GM23338 (cell line): ENCODE results near the gene SF3B3. TPM values are rescaled to one million over a fixed set of nuclear protein-coding genes. Genes with fewer than 3 reads are reported as not detected.
"Not testable (repeated sequence)": the region's sequence is repeated elsewhere in the genome, so short reads cannot be mapped to it uniquely, and the experiment has no call there.

Experiments
- ATAC-seq: fragments of 200-7000 bp; cut with Tn5 transposase; 3 replicates; pipeline ENCODE4 v1.9.1; 2020
- DNase-seq: peaks from one replicate; pipeline ENCODE4 v3.0.0-alpha.2; 2015; ENCODE audit warnings: low spot score
- H2AFZ ChIP-seq: fragments of 200-600 bp; sonication (generic); 2 replicates; pipeline ENCODE4 v1.8.0; 2016; ENCODE audit warnings: antibody characterized with exemption, mild to moderate bottlenecking, moderate library complexity
- H3F3A ChIP-seq: fragments of 200-600 bp; sonication (generic); replicated peaks from 2 replicates; pipeline ENCODE4 v1.8.0; 2017; ENCODE audit warnings: antibody characterized with exemption, mixed run types, low read depth
- H3K27ac ChIP-seq: fragments of 200-600 bp; sonication (generic); 2 replicates; pipeline ENCODE4 v1.6.1; 2016; ENCODE audit warnings: low read depth
- H3K27me3 ChIP-seq: fragments of 200-600 bp; sonication (generic); 2 replicates; pipeline ENCODE4 v1.8.0; 2016; ENCODE audit warnings: mild to moderate bottlenecking, mixed run types, moderate library complexity; ENCODE audit not compliant: insufficient read depth
- H3K36me3 ChIP-seq: fragments of 200-600 bp; sonication (generic); 2 replicates; pipeline ENCODE4 v1.8.0; 2016; ENCODE audit warnings: mild to moderate bottlenecking; ENCODE audit not compliant: insufficient read depth
- H3K4me1 ChIP-seq: fragments of 200-600 bp; sonication (generic); 2 replicates; pipeline ENCODE4 v1.8.0; 2016; ENCODE audit warnings: mild to moderate bottlenecking, moderate library complexity; ENCODE audit not compliant: insufficient read depth
- H3K4me2 ChIP-seq: fragments of 200-600 bp; sonication (generic); 2 replicates; pipeline ENCODE4 v1.7.1; 2017; ENCODE audit warnings: mixed run types
- H3K4me3 ChIP-seq: fragments of 200-600 bp; sonication (generic); 2 replicates; pipeline ENCODE4 v1.6.1; 2016; ENCODE audit warnings: mixed run types
- H3K79me2 ChIP-seq: fragments of 200-600 bp; sonication (generic); replicated peaks from 2 replicates; pipeline ENCODE4 v1.8.0; 2017; ENCODE audit warnings: mild to moderate bottlenecking; ENCODE audit not compliant: insufficient read depth
- H3K9me2 ChIP-seq: fragments of 200-600 bp; sonication (generic); 2 replicates; pipeline ENCODE4 v1.8.0; 2017; ENCODE audit not compliant: insufficient read depth
- H4K20me1 ChIP-seq: fragments of 200-600 bp; sonication (generic); replicated peaks from 2 replicates; pipeline ENCODE4 v1.8.0; 2017; ENCODE audit warnings: mild to moderate bottlenecking; ENCODE audit not compliant: insufficient read depth
- H3K27ac Mint-ChIP-seq: 2 replicates; pipeline ENCODE4 v1.8.0; 2020; ENCODE audit warnings: inconsistent platforms, mild to moderate bottlenecking, moderate library complexity, mixed read lengths
- H3K27me3 Mint-ChIP-seq: 3 replicates; pipeline ENCODE4 v1.8.0; 2022; ENCODE audit warnings: low read depth, mild to moderate bottlenecking, moderate library complexity, mixed read lengths, inconsistent platforms; ENCODE audit not compliant: insufficient read depth, poor library complexity
- H3K36me3 Mint-ChIP-seq: 3 replicates; pipeline ENCODE4 v1.8.0; 2021; ENCODE audit warnings: low read depth, mild to moderate bottlenecking, inconsistent platforms, moderate library complexity, mixed read lengths
- H3K4me1 Mint-ChIP-seq: 3 replicates; pipeline ENCODE4 v1.8.0; 2020; ENCODE audit warnings: mild to moderate bottlenecking, inconsistent platforms, mixed read lengths
- H3K4me3 Mint-ChIP-seq: 3 replicates; pipeline ENCODE4 v1.8.0; 2021; ENCODE audit warnings: moderate library complexity, mild to moderate bottlenecking, inconsistent platforms, mixed read lengths
- H3K9me3 Mint-ChIP-seq: 3 replicates; pipeline ENCODE4 v1.8.0; 2020; ENCODE audit warnings: moderate library complexity, mild to moderate bottlenecking, inconsistent platforms, mixed read lengths
- CREB1 ChIP-seq: fragments of 250-450 bp; sonication (Bioruptor Pico); IDR thresholded peaks from 2 replicates; pipeline ENCODE4 v1.5.0; 2020; ENCODE audit warnings: low read depth, mild to moderate bottlenecking, moderate library complexity
- NANOG ChIP-seq: IDR thresholded peaks from 2 replicates; pipeline ENCODE4 v1.6.1; 2016; ENCODE audit warnings: antibody characterized with exemption, borderline replicate concordance
- ZNF331 ChIP-seq: fragments of 250-450 bp; sonication (Bioruptor Pico); IDR thresholded peaks from 2 replicates; pipeline ENCODE4 v1.5.0; 2020; ENCODE audit warnings: low read depth, mild to moderate bottlenecking, moderate library complexity
- polyA plus RNA-seq: library from polyadenylated mRNA; unstranded; fragments of >200 nt; fragmentation: Nextera tagmentation; extraction: Ambion mirVana; gene quantifications from 2 replicates; pipeline ENCODE4 v1.2.1, GENCODE V29; 2016
- total RNA-seq: library from RNA; depleted of rRNA; stranded (reverse); fragments of >200 nt; shearing (Covaris generic); gene quantifications from 2 replicates; pipeline ENCODE4 v1.2.3, GENCODE V29; 2014
- TF ChIP-seq, protein P1 (sequence below): IDR thresholded peaks from one replicate; pipeline ENCODE4 v1.6.1; 2018; ENCODE audit warnings: antibody characterized with exemption; ENCODE audit not compliant: unreplicated experiment
- TF ChIP-seq, protein P2 (sequence below): fragments of 250-450 bp; sonication (Bioruptor Pico); IDR thresholded peaks from 2 replicates; pipeline ENCODE4 v1.5.0; 2020; ENCODE audit warnings: mild to moderate bottlenecking, moderate library complexity

The SF3B3 gene
- total and polyA plus RNA-seq, 2 experiments from 2014 or later = 202 to 289 TPM

DNA sequence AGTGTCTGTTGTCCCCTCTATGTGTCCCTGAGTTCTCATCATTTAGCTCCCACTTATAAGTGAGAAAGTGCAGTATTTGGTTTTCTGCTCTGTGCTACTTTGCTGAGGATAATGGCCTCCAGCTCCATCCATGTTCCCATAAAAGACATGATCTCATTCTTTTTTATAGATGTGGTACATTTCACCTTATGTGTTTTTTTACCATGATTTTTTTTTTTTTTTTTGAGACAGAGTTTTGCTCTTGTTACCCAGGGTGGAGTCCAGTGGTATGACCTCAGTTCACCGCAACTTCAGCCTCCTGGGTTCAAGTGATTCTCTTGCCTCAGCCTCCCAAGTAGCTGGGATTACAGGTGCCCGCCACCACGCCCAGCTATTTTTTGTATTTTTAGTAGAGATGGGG lies 65.8 kb downstream of the SF3B3 start:
- H4K20me1 ChIP-seq, H3K4me3 ChIP-seq, H3K4me1 Mint-ChIP-seq, H3K27me3 ChIP-seq, H3F3A ChIP-seq, DNase-seq, H3K4me1 ChIP-seq, H3K9me2 ChIP-seq, H3K27ac Mint-ChIP-seq, H3K79me2 ChIP-seq, H3K27ac ChIP-seq, H3K36me3 ChIP-seq, ATAC-seq, H3K27me3 Mint-ChIP-seq, H3K9me3 Mint-ChIP-seq, H3K36me3 Mint-ChIP-seq, H3K4me2 ChIP-seq, H3K4me3 Mint-ChIP-seq: not testable (repeated sequence)
- peak overlapping the region; percentile 94; the same call in 1 of the 2 replicates for H2AFZ ChIP-seq

DNA sequence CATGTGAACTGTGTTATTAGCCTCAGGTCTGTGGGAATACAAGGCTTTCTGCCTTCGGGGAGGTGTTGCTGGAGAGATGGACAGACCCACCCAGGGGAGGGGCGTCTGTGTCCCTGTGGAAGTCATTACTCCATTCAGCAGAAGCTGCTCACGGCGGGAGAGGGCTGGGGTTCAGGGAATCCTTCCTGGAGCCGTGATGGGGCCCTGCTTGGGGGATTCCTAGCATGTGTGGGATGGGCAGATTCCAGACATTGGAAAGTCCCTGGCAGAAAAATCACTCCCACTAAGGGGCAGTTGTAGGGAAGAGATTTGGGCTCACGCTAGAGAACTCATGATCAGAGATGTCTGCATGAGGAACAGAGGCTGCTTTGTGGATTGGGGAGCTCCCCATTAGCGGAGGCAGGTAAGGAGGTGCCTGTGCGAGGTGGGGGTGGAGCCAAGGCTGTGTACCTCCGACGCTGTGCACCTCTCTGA lies 66.4 kb downstream of the SF3B3 start:
- TF ChIP-seq, protein P1, sequence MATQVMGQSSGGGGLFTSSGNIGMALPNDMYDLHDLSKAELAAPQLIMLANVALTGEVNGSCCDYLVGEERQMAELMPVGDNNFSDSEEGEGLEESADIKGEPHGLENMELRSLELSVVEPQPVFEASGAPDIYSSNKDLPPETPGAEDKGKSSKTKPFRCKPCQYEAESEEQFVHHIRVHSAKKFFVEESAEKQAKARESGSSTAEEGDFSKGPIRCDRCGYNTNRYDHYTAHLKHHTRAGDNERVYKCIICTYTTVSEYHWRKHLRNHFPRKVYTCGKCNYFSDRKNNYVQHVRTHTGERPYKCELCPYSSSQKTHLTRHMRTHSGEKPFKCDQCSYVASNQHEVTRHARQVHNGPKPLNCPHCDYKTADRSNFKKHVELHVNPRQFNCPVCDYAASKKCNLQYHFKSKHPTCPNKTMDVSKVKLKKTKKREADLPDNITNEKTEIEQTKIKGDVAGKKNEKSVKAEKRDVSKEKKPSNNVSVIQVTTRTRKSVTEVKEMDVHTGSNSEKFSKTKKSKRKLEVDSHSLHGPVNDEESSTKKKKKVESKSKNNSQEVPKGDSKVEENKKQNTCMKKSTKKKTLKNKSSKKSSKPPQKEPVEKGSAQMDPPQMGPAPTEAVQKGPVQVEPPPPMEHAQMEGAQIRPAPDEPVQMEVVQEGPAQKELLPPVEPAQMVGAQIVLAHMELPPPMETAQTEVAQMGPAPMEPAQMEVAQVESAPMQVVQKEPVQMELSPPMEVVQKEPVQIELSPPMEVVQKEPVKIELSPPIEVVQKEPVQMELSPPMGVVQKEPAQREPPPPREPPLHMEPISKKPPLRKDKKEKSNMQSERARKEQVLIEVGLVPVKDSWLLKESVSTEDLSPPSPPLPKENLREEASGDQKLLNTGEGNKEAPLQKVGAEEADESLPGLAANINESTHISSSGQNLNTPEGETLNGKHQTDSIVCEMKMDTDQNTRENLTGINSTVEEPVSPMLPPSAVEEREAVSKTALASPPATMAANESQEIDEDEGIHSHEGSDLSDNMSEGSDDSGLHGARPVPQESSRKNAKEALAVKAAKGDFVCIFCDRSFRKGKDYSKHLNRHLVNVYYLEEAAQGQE = no peak
- TF ChIP-seq CREB1 = no peak
- TF ChIP-seq ZNF331 = no peak
- no peak for TF ChIP-seq NANOG
- TF ChIP-seq, protein P2, sequence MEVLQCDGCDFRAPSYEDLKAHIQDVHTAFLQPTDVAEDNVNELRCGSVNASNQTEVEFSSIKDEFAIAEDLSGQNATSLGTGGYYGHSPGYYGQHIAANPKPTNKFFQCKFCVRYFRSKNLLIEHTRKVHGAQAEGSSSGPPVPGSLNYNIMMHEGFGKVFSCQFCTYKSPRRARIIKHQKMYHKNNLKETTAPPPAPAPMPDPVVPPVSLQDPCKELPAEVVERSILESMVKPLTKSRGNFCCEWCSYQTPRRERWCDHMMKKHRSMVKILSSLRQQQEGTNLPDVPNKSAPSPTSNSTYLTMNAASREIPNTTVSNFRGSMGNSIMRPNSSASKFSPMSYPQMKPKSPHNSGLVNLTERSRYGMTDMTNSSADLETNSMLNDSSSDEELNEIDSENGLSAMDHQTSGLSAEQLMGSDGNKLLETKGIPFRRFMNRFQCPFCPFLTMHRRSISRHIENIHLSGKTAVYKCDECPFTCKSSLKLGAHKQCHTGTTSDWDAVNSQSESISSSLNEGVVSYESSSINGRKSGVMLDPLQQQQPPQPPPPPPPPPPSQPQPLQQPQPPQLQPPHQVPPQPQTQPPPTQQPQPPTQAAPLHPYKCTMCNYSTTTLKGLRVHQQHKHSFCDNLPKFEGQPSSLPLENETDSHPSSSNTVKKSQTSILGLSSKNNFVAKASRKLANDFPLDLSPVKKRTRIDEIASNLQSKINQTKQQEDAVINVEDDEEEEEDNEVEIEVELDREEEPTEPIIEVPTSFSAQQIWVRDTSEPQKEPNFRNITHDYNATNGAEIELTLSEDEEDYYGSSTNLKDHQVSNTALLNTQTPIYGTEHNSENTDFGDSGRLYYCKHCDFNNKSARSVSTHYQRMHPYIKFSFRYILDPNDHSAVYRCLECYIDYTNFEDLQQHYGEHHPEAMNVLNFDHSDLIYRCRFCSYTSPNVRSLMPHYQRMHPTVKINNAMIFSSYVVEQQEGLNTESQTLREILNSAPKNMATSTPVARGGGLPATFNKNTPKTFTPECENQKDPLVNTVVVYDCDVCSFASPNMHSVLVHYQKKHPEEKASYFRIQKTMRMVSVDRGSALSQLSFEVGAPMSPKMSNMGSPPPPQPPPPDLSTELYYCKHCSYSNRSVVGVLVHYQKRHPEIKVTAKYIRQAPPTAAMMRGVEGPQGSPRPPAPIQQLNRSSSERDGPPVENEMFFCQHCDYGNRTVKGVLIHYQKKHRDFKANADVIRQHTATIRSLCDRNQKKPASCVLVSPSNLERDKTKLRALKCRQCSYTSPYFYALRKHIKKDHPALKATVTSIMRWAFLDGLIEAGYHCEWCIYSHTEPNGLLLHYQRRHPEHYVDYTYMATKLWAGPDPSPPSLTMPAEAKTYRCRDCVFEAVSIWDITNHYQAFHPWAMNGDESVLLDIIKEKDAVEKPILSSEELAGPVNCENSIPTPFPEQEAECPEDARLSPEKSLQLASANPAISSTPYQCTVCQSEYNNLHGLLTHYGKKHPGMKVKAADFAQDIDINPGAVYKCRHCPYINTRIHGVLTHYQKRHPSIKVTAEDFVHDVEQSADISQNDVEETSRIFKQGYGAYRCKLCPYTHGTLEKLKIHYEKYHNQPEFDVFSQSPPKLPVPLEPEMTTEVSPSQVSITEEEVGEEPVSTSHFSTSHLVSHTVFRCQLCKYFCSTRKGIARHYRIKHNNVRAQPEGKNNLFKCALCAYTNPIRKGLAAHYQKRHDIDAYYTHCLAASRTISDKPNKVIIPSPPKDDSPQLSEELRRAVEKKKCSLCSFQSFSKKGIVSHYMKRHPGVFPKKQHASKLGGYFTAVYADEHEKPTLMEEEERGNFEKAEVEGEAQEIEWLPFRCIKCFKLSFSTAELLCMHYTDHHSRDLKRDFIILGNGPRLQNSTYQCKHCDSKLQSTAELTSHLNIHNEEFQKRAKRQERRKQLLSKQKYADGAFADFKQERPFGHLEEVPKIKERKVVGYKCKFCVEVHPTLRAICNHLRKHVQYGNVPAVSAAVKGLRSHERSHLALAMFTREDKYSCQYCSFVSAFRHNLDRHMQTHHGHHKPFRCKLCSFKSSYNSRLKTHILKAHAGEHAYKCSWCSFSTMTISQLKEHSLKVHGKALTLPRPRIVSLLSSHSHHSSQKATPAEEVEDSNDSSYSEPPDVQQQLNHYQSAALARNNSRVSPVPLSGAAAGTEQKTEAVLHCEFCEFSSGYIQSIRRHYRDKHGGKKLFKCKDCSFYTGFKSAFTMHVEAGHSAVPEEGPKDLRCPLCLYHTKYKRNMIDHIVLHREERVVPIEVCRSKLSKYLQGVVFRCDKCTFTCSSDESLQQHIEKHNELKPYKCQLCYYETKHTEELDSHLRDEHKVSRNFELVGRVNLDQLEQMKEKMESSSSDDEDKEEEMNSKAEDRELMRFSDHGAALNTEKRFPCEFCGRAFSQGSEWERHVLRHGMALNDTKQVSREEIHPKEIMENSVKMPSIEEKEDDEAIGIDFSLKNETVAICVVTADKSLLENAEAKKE (CRISPR knock-in tag) = no peak
- no peak overlapping the region for H3K27ac Mint-ChIP-seq
- H3K4me1 Mint-ChIP-seq = peaks cover 7% of the 10 kb centered on the region
- no peaks in the 10 kb centered on the region; the same call in 2 of the 3 replicates for H3K36me3 Mint-ChIP-seq
- DNase-seq = peak; percentile 45
- H3K36me3 ChIP-seq = no peaks in the 10 kb centered on the region
- H3K9me3 Mint-ChIP-seq = no peaks in the 10 kb centered on the region
- H3K27me3 ChIP-seq = no peaks in the 10 kb centered on the region
- H3K79me2 ChIP-seq = no peaks in the 10 kb centered on the region
- peaks cover 7% of the 10 kb centered on the region; the same call in 1 of the 2 replicates for H3K4me1 ChIP-seq
- H3K4me3 Mint-ChIP-seq = no peak overlapping the region
- no peaks in the 10 kb centered on the region for H3F3A ChIP-seq
- ATAC-seq = peak; percentile 75
- peak overlapping the region; percentile 94 for H2AFZ ChIP-seq
- no peaks in the 10 kb centered on the region for H4K20me1 ChIP-seq
- peaks cover 3% of the 10 kb centered on the region for H3K27me3 Mint-ChIP-seq
- peak overlapping the region; percentile 48; the same call in 1 of the 2 replicates for H3K4me2 ChIP-seq
- H3K9me2 ChIP-seq = no peaks in the 10 kb centered on the region
- H3K4me3 ChIP-seq = no peak overlapping the region
- H3K27ac ChIP-seq = no peak overlapping the region
